AML-193 (cell line): ENCODE data around the gene CRTC1.

Experiments
- DNase-seq, 2 experiments: peaks; one replicate each; lab custom pipeline; 2025; lab: John Stamatoyannopoulos, UW

CRTC1 gene

DNA sequence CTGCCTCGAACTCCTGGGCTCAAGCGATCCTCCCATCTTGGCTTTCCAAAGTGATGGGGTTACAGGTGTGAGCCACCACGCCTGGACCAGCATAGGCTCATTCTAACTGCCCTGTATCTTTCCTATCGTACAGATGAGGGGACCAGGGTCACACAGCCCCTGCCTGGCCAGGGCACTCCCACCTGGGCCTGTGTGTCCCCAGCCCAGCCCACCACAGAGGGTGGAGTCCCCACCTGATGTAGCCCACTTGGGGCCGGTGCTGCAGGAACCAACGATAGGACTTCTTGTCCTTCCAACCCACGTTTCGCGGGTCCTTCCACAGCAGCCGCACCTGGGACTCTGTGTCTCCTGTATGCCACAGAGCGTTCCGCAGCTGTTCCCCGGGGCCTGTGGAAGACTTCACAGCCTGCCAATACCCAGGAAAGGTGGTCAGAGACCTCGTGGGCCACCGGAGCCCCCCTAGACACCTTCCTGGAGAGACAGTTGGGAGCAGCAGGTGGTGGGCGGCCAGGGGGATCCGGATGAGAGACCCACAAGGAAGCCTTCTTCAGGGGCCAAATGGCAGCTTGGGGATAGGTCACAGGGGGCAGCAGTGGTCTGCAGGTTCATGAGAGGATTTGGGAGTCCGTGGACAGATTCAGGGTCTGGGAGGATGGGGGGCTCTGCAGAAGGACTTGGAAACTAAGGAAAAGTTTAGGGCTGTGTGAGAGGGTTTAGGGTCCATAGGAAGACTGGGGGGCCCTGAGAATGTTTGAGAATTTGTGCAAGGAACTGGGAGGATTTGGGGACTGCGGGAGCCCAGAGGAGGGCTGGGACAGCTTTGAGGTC lies 100.7 kb downstream of the CRTC1 start:
- DNase-seq = no peak

DNA sequence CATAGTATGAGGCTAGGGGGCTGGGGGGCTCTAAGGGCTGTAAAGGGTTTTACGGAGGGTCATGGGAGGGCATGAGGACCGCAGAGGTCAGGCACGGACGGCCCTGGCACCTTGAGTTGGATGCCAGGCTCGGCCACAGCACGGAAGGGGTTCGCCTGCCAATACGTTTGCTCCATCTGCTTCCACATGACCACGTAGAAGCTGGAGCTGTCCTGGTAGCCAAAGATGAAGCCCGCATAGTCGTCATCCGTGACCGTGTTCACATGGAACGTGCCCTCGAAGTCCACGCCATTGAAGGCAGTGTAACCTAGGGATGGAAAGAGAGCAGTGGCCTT lies 101.3 kb downstream of the CRTC1 start:
- no peak for DNase-seq

GRCh38 chr19:18785179-18786124 lies 102.0 kb downstream of the CRTC1 start:
- no peak for DNase-seq

- no peak for DNase-seq
Measured at GRCh38 chr19:18788529-18789421, 105.3 kb downstream of the CRTC1 start.

GRCh38 chr19:18789422-18789869 lies 106.0 kb downstream of the CRTC1 start:
- no peak for DNase-seq

DNA sequence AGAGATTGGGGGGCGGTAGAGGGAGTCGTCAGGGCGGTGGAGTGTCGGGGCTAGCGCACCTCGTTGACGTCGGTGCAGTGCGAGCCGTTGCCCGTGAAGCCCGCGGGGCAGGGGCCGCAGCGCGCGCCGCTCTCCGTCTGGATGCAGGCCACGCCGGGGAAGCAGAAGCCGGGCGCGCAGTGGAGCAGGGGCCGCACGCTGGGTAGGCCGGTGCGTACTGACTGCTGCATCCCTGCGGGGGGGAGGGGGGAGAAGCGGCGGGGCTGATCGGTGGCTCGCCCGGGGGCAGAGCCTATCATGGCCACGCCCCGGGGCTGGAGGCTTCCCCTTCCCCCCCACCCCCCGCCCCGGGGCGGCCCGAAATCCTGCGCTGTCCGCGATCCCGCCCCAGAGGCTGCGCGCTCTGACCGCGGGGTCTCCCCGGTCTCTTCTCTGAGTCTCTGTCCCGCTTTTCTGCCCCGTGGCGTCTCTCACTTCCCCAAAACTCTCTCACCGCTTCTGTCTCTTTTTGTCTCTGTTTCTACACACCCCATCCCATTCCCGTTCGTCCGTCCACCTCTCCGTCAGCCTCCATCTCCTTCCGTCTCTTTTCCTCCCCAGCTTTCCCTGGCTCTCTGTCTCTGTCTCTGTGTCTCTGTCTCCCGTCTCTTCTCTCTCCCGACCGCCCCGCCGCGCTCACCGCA lies 106.5 kb downstream of the CRTC1 start:
- DNase-seq = no peak

DNA sequence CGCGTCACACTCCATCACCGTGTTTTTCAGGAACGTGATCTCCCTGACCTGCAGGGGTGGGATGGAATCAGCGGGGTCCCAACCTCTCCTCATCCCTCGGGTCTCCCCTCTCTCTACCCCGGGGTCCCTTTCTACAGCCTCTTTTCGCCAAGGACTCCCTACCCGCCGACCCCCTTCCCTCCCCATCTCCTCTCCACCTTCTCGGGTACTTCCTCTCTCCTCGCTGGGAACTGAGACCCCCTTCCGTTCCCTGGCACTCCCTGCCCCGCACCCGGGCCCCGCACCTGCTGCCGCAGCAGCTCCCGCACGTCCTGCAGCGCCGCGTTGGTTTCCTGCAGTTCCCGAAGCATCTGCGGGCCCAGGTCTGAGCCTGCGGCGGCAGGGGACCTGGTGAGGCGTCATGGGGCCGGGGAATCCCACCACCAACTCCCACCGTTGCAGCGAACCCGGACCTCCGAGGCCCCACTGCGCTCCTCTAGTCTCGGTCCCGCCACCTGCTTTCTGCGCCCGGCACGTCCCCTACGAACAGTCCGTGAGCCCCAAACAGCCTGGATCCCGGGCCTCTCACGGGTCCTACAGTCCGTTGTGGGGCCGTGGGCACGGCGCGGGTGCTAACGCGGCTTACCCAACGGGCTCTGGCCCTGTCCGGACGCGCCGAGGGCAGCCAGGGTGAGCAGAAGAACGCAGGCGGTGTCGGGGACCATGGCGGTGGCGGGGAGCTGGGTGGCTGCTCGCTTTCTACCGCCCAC lies 107.3 kb downstream of the CRTC1 start, which contains the start of gene COMP:
TSS of gene COMP (minus strand) at position 740 of the 749 bp plus-strand sequence. CDS start at position 704, 36 bp downstream.
- DNase-seq = no peak

DNA sequence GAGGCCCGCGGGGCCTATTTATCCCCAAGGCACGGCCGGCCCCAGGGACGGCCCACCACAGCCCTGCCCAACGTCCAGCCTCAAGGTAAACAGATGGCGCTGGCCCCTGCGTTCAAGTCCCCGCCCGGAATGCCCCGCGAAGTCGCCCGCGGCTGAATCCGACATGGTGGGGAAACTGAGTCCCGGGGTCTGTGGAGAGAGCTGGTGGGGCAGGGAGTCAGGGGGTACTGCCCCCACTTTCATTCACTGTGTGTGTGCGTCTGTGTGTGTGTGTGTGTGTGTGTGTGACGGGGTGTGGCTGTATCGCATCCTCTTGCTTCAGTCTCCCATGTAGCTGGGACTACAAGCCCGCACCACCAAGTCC lies 107.8 kb downstream of the CRTC1 start:
- DNase-seq = no peak

- no peak for DNase-seq
Measured at GRCh38 chr19:18792661-18793060, 109.2 kb downstream of the CRTC1 start.

GRCh38 chr19:18793144-18794028 lies 109.9 kb downstream of the CRTC1 start:
- no peak for DNase-seq

GRCh38 chr19:18794029-18794313 lies 110.5 kb downstream of the CRTC1 start:
- DNase-seq = no peak

DNA sequence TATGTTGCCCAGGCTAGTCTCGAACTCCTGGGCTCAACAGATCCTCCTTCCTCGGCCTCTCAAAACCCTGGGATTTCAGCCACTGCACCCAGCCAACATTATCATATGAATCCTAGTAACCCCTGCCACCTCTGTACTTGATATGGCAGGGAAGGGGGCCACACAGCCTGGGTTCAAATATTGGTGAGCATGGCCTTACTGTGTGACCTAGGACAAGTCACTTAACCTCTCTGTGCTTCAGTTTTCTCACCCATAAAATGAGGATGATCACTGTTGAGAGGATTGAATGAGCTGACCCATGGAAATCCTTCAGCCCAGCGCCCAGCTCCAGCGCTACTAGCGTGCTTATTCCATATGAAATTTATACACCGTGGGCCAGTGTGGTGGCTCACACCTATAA lies 111.2 kb downstream of the CRTC1 start:
- DNase-seq = no peak

GRCh38 chr19:18795540-18795939 lies 112.1 kb downstream of the CRTC1 start:
- DNase-seq = no peak

- no peak for DNase-seq
Measured at GRCh38 chr19:18796239-18796638, 112.8 kb downstream of the CRTC1 start.

DNA sequence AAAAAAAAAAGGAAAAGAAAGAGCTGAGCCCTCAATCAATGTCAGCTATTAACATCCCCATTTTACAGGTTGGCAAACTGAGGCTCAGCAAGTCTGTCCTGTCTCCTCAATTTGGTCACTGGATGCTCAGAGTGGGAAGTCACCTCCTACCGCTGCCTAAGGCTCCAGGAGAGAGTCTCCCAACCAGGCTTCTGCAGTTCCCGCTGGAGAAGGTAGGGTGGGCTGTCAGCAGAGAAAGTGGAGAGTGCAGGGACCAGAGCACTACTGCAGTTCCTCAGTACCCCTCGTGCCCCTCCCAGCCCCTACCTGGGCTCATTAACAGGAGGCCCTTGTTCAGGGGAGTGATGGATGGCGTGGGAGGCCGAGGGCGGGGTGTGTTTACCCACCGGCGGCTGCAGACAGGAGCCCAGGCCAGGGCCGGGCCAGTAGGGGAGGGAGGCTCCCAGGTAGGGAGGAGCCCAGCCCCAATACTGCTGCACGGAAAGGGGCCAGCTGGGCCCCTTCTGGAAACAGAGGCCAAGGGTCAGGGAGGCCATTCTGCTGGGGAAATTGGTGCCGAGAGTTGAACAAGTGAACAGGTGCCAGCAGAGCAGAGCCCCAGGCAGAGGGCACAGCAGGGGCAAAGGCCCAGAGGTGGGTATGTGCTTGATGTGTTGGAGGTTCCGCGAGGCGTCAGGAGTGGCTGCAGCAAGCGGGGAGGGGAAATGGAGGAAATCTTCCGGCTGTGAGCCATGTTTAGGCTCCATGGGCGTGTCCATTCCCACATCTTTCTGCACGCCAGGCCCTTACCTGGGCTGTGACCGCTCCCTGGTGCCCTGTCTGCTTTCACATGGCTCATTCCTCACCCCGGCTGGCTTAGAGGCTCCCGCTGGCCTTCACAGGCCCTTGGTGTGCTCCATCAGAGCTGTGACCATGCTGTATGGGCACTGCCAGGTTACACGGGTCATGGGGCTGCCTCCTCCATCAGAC lies 115.2 kb downstream of the CRTC1 start:
- no peak for DNase-seq

DNA sequence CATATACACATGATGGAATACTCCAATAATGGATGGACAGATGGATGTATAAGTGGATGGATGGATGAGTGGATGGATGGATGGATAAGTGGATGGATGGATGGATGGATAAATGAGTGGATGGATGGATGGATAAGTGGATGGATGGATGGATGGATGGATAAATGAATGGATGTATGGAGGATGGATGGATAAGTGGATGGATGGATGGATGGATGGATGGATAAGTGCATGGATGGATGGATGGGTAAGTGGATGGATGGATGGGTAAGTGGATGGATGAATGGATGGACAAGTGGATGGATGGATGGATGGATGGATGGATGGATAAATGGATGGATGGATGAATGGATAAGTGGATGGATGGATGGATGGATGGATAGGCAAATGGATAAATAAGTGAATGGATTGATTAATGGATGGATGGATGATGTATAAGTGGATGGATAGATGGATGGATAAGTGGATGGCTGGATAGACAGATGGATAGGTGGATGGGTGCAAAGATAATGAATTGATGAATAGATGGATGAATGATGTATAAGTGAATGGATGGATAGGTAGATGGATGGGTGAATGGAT lies 116.0 kb downstream of the CRTC1 start:
- no peak for DNase-seq

DNA sequence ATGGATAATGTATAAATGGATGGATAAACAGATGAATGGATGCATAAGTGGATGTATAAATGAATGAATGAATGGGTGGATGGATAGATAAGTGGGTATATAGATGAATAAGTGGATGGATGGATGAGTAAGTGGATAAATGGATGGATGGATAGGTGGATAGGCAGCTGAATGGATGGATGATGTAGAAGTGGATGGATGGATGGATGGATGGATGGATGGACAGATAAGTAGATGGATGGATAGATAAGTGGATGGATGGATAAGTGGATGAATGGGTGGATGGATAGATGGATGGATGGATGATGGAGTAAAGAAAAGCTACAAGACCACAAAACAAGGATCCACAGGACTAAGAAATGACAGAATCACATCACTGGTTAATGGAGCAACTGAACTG lies 116.6 kb downstream of the CRTC1 start:
- no peak for DNase-seq

DNA sequence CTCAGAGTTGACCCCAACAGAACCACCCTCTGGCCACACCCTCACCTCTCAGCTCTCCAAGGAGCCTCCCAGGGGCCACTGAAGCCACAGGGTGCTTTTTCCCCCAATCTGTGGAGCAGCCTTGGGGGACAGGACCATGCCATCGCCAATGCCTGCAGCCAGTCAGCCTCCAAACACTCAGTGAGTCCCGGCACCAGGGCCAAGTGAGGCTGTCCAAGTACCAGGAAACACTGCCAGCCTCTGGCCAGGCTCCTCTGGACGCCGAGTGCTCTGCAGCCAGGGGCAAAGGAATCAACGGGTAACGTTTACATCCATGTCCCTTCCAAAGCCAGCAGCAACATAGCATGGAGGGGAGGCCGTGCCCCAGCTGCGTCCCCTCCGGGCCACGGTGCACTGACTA lies 117.2 kb downstream of the CRTC1 start:
- no peak for DNase-seq
